Astrocyte of the cerebellum (primary cell): Measurements from ENCODE around the gene ITGB4.

ENCODE experiments used
- DNase-seq: peaks from one replicate; pipeline ENCODE4 v3.0.0-alpha.2; 2011; ENCODE audit warnings: low read depth
- H3K4me3 ChIP-seq: 2 replicates; pipeline ENCODE4 v1.5.1; 2011; ENCODE audit warnings: mild to moderate bottlenecking, low read depth, low read length, moderate library complexity
- CTCF ChIP-seq: IDR thresholded peaks from 2 replicates; pipeline ENCODE4 v1.5.1; 2012; ENCODE audit warnings: low read length, low read depth, moderate library complexity, mild to moderate bottlenecking; ENCODE audit errors: missing control alignments
- in situ Hi-C: cut with HindIII; loops from 2 replicates; pipeline ENCODE4 v1.10.0; 2017; ENCODE audit warnings: low sequenced_read_pairs

ITGB4 gene

GRCh38 chr17:75691371-75691791 is 29.9 kb upstream of the ITGB4 start:
- in situ Hi-C loops, result no loop called here
- DNase-seq, result peak; percentile 59
- TF ChIP-seq CTCF, result no peak
- no peak overlapping the region for H3K4me3 ChIP-seq

- no peak for TF ChIP-seq CTCF
- no peak overlapping the region for H3K4me3 ChIP-seq
- no peak for DNase-seq
- in situ Hi-C loops, result no loop called here
Observed at GRCh38 chr17:75691801-75692626, 29.2 kb upstream of the ITGB4 start.

- DNase-seq, result no peak
- in situ Hi-C loops, result no loop called here
- no peak overlapping the region for H3K4me3 ChIP-seq
- TF ChIP-seq CTCF, result no peak
Observed at GRCh38 chr17:75692976-75693375, 28.3 kb upstream of the ITGB4 start.

- peak; percentile 8 for TF ChIP-seq CTCF
- no peak overlapping the region for H3K4me3 ChIP-seq
- in situ Hi-C loops, result no loop called here
- DNase-seq, result peak; percentile 83
Observed at GRCh38 chr17:75693500-75694481, 27.5 kb upstream of the ITGB4 start.

- in situ Hi-C loops, result no loop called here
- H3K4me3 ChIP-seq, result no peak overlapping the region
- no peak for TF ChIP-seq CTCF
- no peak for DNase-seq
Observed at GRCh38 chr17:75694536-75694935, 26.7 kb upstream of the ITGB4 start.

GRCh38 chr17:75695141-75695829 is 26.0 kb upstream of the ITGB4 start:
- TF ChIP-seq CTCF, result no peak
- H3K4me3 ChIP-seq, result no peak overlapping the region
- in situ Hi-C loops, result no loop called here
- no peak for DNase-seq
